Activated CD4-positive, alpha-beta T cell treated with anti-CD3 and anti-CD28 coated beads, Interleukin-10, Interleukin-2, amounts not matched to agents 100 ng/mL and 50 ng/mL, durations not matched to agents 16 hours and 8 hours (primary cell): ENCODE measurements around the gene CNTF.
"Not testable (repeated sequence)": the region's sequence is repeated elsewhere in the genome, so short reads cannot be mapped to it uniquely, and the experiment has no call there.

ENCODE experiments used
- DNase-seq: peaks from one replicate; pipeline ENCODE4 v3.0.0-alpha.2; 2020

Gene CNTF, protein sequence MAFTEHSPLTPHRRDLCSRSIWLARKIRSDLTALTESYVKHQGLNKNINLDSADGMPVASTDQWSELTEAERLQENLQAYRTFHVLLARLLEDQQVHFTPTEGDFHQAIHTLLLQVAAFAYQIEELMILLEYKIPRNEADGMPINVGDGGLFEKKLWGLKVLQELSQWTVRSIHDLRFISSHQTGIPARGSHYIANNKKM

DNA sequence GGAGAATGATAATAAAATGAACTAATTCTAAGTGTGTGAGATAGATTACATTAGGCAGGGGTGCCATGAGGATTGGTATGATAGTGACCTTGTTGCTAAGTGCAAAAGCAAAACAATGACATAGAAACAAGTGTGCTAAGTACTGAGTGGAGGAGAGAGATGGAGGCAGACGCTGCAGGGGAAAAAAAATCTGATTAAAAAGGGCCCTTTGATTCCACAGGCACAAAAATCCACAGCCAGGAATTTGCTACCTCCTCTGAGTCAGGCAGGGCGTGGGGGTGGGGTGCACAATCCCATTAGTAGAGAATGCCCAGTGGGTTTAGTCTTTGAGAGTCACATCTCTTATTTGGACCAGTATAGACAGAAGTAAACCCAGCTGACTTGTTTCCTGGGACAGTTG, at the start of gene CNTF:
CNTF (plus strand) TSS at position 322 of the 400 bp plus-strand sequence. CDS start 88 bp downstream, outside the sequence.
- no peak for DNase-seq

DNA sequence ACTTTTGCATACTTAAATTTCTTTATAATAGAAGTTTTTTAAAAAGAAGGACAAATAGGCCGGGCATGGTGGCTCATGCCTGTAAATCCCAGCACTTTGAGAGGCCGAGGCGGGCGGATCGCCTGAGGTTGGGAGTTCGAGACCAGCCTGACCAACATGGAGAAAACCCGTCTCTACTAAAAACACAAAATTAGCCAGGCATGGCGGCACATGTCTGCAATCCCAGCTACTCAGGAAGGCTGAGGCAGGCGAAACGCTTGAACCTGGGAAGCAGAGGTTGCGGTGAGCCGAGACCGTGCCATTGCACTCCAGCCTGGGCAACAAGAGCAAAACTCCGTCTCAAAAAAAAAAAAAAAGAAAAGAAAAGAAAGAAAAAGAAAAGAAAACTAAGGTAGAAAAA, 49.6 kb upstream of the CNTF start:
- not testable (repeated sequence) for DNase-seq

- DNase-seq, result peak; percentile 87
Observed at GRCh38 chr11:58573451-58574104, 48.9 kb upstream of the CNTF start.

GRCh38 chr11:58574881-58575280, 47.6 kb upstream of the CNTF start:
- DNase-seq, result no peak

DNA sequence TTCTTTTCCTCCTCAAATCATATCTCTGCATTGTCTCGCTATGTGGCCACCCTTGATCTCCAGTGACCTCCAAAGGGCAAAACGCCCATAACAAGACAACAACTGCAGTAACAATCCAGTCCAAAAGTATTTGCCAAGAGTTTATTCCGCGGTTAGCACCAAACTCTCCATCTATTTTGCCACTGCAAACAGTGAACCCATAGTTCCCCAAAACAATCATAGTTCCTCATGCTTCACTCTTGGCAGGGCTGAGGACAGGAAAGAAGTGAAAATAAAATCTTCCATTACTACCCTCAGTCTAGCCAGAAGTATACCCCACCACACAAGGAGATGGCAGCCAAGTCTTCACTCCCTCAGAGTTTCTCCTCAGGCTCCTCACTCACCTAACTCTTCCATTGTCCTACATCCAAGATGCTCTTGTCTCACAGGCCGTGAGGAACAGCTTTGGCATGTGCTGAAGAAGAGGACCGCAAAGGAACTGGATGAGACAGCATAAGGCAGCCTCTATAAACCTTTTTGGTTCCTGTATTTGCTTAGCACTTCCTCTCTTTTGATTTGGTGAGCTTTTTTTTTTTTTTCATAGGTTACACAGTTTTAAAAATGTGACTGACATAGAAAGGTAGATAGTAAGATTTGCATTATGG, 47.0 kb upstream of the CNTF start, which contains the start of gene LPXN:
LPXN (minus strand) TSS at position 480 of the 644 bp plus-strand sequence; CDS start at position 396, 84 bp downstream.
- DNase-seq, result peak; percentile 79

GRCh38 chr11:58576887-58577471, 45.5 kb upstream of the CNTF start:
- peak; percentile 33 for DNase-seq

DNA sequence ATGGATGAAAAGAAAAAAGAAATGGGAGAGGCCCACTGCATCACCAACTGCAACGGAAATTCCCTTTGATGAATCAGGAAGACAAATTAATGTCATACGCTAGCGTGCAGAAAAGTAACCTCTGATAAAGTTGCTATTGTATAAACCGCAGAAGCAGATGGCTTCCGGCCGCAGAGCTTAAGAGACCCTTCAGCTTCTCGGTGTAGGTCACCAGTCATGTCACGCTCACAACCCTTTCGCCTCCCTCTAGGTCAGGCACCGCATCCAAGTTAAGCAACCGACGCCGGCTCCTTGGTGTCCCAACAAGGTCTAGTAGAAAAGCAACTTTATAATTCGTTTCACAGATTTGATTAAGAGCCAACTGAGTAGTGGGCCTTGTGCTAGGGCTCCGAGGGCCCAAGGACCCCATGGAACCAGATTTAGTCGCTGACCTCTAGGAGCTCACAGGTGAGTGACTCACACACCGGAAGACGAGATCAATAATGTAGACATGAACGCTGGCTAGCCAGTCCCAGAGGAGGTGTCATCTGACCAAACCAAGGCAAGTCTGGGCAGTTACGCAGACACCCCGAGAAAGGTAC, 44.8 kb upstream of the CNTF start:
- DNase-seq, result peak; percentile 88

DNA sequence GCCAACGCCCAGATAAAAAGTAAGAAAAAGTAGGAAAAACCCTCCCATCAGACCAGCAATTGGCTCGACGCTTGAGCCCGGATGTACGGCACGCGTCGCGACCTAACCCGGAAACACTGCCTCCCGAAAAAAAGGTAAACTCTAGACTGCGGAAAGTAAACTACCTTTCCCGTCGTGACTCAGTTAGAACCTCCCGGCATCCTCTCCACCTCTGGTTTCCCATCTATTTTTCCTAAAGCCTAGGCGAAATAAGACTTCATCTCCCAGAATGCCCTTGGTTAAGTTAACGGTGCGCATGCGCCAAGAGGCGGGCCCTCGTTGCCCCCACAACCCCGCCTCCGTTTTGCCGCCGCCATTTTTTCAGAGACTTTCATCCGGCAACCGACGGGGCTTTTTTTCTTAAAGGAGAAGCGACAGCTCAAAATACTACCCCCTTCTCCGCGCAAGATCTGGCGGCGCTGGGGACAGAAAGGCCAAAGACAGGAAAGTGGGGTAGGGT, 44.3 kb upstream of the CNTF start:
- peak; percentile 96 for DNase-seq

GRCh38 chr11:58578635-58579191, 43.8 kb upstream of the CNTF start, which contains the start of gene ZFP91:
Gene ZFP91 (plus strand): TSS chr11:58579063. CDS start chr11:58579282, 219 bp downstream.
- DNase-seq, result peak; percentile 97

DNA sequence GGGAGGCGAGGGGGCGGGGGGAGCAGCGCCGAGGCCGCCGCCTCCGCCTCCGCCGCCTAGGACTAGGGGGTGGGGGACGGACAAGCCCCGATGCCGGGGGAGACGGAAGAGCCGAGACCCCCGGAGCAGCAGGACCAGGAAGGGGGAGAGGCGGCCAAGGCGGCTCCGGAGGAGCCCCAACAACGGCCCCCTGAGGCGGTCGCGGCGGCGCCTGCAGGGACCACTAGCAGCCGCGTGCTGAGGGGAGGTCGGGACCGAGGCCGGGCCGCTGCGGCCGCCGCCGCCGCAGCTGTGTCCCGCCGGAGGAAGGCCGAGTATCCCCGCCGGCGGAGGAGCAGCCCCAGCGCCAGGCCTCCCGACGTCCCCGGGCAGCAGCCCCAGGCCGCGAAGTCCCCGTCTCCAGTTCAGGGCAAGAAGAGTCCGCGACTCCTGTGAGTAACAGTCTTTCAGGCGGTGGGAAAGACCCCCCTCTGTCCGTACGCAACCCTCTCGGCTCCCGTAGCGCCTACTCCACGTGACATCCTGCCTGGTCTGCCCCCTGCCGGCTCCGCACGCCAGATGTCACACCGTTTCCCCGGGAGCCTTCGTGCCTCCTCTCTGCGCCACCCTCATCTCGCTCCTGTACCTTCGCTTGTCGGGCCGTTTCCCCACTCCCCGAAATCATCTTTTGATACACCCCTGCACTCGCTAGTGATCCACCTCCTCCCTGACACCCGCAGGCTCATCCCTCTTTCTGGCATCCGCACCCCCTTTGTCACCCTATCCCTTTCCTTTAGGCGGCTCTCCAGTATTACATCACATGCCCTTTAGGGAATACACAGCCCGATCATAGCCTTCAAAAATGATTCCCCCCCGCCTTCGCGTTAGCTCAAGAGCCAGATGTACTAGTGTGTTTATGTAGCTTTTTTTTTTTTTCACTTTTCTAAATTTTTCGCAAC, 43.0 kb upstream of the CNTF start:
- peak; percentile 92 for DNase-seq

DNA sequence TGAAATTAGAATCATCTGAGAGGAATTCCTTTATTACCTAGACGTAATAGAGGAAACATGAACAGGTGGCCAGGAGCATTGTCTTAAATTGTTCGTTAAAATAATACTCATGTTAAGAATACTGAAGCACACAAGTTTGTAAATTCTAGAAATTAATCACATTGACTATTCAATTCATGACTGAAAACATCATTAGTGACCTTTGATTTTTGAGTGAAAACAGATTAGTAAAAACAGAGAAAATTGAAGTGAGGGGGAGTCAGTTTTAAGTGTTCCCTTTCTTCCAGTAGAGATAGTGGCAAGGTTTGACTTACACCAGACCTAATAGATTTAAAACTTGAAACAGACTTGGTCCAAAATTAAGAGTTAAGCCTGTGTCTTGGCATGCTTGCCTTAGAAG, 42.2 kb upstream of the CNTF start:
- DNase-seq, result peak; percentile 36

- DNase-seq, result no peak
Observed at GRCh38 chr11:58582437-58582836, 40.0 kb upstream of the CNTF start.

DNA sequence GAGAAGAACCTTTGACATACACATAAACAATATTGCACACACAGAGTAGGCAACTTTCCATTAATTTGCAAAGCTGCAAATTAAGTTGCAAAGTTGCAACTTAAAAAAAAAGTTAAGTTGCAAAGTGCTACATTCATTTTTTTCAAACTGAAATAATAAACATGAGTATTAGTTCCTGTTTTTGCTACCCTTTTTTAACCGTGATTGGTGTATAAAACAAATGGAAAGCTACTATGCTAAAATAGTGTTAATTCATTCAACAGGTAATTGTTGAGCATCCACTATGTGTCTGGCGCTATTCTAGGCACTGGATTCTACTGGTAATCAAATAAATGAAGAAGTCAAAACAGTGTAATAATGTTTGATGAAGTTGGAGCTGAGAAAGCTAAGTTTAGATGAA, 35.5 kb upstream of the CNTF start:
- DNase-seq, result no peak

GRCh38 chr11:58591659-58592058, 30.8 kb upstream of the CNTF start:
- no peak for DNase-seq

GRCh38 chr11:58592760-58593472, 29.5 kb upstream of the CNTF start:
- DNase-seq, result no peak

GRCh38 chr11:58594826-58595225, 27.6 kb upstream of the CNTF start:
- DNase-seq, result no peak

- no peak for DNase-seq
Observed at GRCh38 chr11:58596621-58597020, 25.8 kb upstream of the CNTF start.

DNA sequence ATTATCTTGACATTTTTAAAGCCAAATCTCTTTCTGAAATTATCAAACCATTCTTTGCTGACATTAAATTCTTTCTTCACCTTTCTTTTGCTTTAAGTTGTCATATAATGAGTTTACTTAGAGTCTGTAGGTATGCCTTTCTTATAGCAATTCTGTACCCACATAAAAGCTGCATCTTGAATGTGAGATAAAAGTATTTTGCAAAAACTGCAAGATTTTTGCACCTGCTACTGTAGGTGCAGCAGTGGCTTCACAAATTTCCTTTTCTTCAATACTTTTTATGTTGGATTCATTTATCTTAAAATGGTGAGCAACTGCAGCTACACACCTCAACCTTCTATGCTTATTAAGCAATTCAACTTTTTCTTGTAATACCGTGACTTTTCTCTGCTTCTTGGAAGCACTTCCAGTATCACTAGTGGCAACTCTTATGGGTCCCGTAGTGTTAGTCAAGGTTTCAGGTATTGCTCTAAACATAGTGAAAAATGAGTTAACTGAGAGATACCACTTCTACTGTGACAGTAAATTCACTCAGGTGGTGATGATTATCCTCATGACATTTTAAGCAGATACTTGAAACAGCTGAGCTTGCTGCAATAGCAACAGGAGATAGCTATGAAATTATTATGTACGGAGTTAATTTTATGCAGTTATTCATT, 24.9 kb upstream of the CNTF start:
- DNase-seq, result peak; percentile 66

GRCh38 chr11:58600510-58600909, 22.0 kb upstream of the CNTF start:
- DNase-seq, result no peak
